ENCODE data around the gene AQP5. TPM values are rescaled to one million over a fixed set of nuclear protein-coding genes. Genes with fewer than 3 reads are reported as not detected.

Gene AQP5
- total and polyA plus RNA-seq, 2 donors (not counting 3 experiments of a cell fraction or from before 2014, with no cell fraction given) = 0.95 to 2.3 TPM

DNA sequence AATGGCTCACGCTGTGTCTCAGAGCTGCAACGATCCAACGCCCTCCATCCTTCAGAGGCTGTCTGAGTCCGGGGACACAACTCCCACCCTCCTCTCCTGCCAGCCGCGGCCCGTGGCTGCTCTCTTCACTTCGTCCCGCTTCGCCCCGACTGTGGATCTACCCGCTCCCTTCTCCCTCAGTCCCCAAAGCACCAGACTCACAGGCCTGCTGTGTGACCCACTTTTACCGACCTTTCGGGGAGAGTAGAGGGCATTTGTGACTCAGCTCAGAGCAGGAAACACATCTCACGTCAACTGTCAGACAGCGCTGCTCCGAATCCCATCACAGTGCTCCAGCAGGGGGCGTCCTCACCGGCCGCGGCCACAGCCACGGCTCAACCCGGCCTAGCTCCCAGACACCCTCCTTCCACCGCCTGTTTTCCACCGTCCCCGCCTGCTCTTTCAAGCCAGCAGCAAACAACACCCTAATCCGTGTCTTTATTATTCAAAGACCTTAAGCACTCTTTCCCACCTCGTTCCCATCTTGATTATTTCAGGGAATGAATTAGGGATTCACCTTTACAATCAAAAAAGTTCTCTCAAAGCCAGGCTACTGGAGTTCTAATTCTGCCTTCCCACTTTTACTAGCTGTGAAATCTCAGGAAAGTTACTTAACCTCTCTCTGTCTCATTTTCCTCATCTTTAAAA, 16.1 kb upstream of the AQP5 start:
- BruUV-seq (replicated peaks) = no TSS peak
- Histone ChIP-seq H3K27ac (ENCODE audit: insufficient read depth, low read depth, low read length) (peak overlapping the region; percentile 49), H2AFZ (ENCODE audit: low read depth, low read length) (peak overlapping the region; percentile 88), H3K79me2 (ENCODE audit: control insufficient read depth, insufficient read depth, low read length) (no peaks in the 10 kb centered on the region), H4K20me1 (replicated peaks; ENCODE audit: control insufficient read depth, extremely low read depth, insufficient read depth, low read length) (no peaks in the 10 kb centered on the region), H3K36me3 (ENCODE audit: control insufficient read depth in 2 of 2, extremely low read depth in 1 of 2, insufficient read depth in 2 of 2, low read length in 2 of 2) (no peaks in the 10 kb centered on the region), H3K4me3 (replicated peaks in 1 of 3; ENCODE audit: insufficient read depth in 1 of 3, low read depth in 1 of 3, low read length in 3 of 3) (no peak overlapping the region), H3K4me2 (ENCODE audit: insufficient read depth, low read length) (peak overlapping the region; percentile 48), H3K4me1 (ENCODE audit: control insufficient read depth, extremely low read depth, insufficient read depth, low read length) (peaks cover 11% of the 10 kb centered on the region), H3K9me3 (replicated peaks; ENCODE audit: control insufficient read depth, insufficient read depth, low read length) (no peaks in the 10 kb centered on the region), H3K9me1 (replicated peaks; ENCODE audit: control insufficient read depth, extremely low read depth, insufficient read depth, low read length) (no peaks in the 10 kb centered on the region), H3K27me3 (ENCODE audit: control insufficient read depth in 2 of 2, insufficient read depth in 2 of 2, low read length in 2 of 2) (no peaks in the 10 kb centered on the region), H3K9ac (replicated peaks; ENCODE audit: extremely low read depth, insufficient read depth, low read length) (no peak overlapping the region)
- FAIRE-seq = peak; percentile 95
- DNase-seq (ENCODE audit: low read depth, low spot score) = peak; percentile 89
- ChIA-PET CTCF (interaction anchor here (0.5 to 4.5 kb wide), 46 partner anchors 8 to 125 kb away, joined by 3 to 112 read pairs (median 5); partner anchors contain the start of genes AQP5 and NCKAP5L), POLR2A (no interaction called here)
- dilution Hi-C loops (cut with MboI; ENCODE audit: extremely low pct_ligation_motif_present, low sequenced_read_pairs) = no loop called here
- no peak for TF ChIP-seq EZH2 (IDR thresholded peaks at IDR 0.05; ENCODE audit: borderline replicate concordance, low read depth, low read length, severe bottlenecking)
- TF ChIP-seq GATA2 (IDR thresholded peaks at IDR 0.05; ENCODE audit: insufficient read depth, insufficient read length, low read depth, low read length) = no peak
- TF ChIP-seq MYC (IDR thresholded peaks at IDR 0.05; ENCODE audit: low read depth, low read length) = no peak
- TF ChIP-seq POLR2AphosphoS5 (IDR thresholded peaks at IDR 0.05; ENCODE audit: insufficient read depth, low read depth, low read length) = peak; percentile 55
- TF ChIP-seq, protein P1, sequence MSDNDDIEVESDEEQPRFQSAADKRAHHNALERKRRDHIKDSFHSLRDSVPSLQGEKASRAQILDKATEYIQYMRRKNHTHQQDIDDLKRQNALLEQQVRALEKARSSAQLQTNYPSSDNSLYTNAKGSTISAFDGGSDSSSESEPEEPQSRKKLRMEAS (IDR thresholded peaks at IDR 0.05; ENCODE audit: insufficient read depth, insufficient read length) = no peak
- TF ChIP-seq JUN (IDR thresholded peaks at IDR 0.05; ENCODE audit: borderline replicate concordance, insufficient read depth, insufficient read length, low read depth) = peak; percentile 18
- no peak for TF ChIP-seq POLR2A (IDR thresholded peaks at IDR 0.05; ENCODE audit: low read depth, low read length)
- TF ChIP-seq, protein P2, sequence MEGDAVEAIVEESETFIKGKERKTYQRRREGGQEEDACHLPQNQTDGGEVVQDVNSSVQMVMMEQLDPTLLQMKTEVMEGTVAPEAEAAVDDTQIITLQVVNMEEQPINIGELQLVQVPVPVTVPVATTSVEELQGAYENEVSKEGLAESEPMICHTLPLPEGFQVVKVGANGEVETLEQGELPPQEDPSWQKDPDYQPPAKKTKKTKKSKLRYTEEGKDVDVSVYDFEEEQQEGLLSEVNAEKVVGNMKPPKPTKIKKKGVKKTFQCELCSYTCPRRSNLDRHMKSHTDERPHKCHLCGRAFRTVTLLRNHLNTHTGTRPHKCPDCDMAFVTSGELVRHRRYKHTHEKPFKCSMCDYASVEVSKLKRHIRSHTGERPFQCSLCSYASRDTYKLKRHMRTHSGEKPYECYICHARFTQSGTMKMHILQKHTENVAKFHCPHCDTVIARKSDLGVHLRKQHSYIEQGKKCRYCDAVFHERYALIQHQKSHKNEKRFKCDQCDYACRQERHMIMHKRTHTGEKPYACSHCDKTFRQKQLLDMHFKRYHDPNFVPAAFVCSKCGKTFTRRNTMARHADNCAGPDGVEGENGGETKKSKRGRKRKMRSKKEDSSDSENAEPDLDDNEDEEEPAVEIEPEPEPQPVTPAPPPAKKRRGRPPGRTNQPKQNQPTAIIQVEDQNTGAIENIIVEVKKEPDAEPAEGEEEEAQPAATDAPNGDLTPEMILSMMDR (IDR thresholded peaks at IDR 0.05; ENCODE audit: extremely low read depth in 1 of 2, insufficient read depth in 1 of 2, low read depth in 1 of 2, low read length in 2 of 2) = peak; percentile 96 to 97
- peak; percentile 61 for TF ChIP-seq FOS (IDR thresholded peaks at IDR 0.05; ENCODE audit: borderline replicate concordance, insufficient read depth, low read length)
- intact Hi-C loops (cut with micrococcal nuclease) = loop anchor here (1.0 kb wide), 4 partner anchors 14 to 76 kb away; no protein-coding TSS in a partner anchor

All from endothelial cell of umbilical vein (primary cell).